K562 (cell line): Measurements from ENCODE around the gene CRYBG2. TPM values are rescaled to one million over a fixed set of nuclear protein-coding genes. Genes with fewer than 3 reads are reported as not detected.
A peak's percentile ranks its signal among the peaks of the same experiment; 100 is the strongest.

ENCODE experiments used
- ATAC-seq: fragments of 200-7000 bp; cut with Tn5 transposase; 3 replicates; pipeline ENCODE4 v1.9.1; 2020; ENCODE audit warnings: moderate library complexity
- BruUV-seq: library from RNA; stranded (reverse); fragments of 400-500 nt; replicated peaks from 2 replicates; lab custom pipeline; 2021; lab: Mats Ljungman, UMichigan
- CTCF ChIA-PET: fragments of 300-600 bp; formaldehyde crosslinking; extraction: SDS; loops from one replicate; lab custom pipeline; 2021; ENCODE audit warnings: low intra/inter-chr PET ratio; lab: Yijun Ruan, JAX
- POLR2A ChIA-PET: fragments of 300-600, 350-650 bp; sonication (Branson Sonifier 250); formaldehyde crosslinking; extraction: SDS; loops from one replicate; lab custom pipeline; 2021; ENCODE audit warnings: antibody characterized with exemption, inconsistent platforms; lab: Yijun Ruan, JAX
- DNase-seq, 4 experiments: peaks; one replicate each; pipeline versions ENCODE4 v3.0.0 to v3.0.0-alpha.2; 2011 to 2018; ENCODE audit warnings: low spot score in 3 of 4, mixed read lengths in 3 of 4; ENCODE audit errors: extremely low read depth in 1 of 4
- FAIRE-seq: peaks from 2 replicates; lab custom pipeline; 2011; peaks lifted over from hg19 to GRCh38; lab: Jason Lieb, UNC
- H2AFZ ChIP-seq: 2 replicates; pipeline ENCODE4 v1.6.0; 2011; ENCODE audit warnings: low read depth, low read length, control low read depth, inconsistent platforms
- H3K27ac ChIP-seq: fragments of 200-600 bp; 3 replicates; pipeline ENCODE4 v1.8.0; 2011; ENCODE audit warnings: low read depth, mild to moderate bottlenecking, control low read depth, inconsistent platforms, low read length, moderate library complexity, mixed read lengths; ENCODE audit errors: extremely low read depth
- H3K27me3 ChIP-seq, 2 experiments: fragments of 300-600 bp in 1 of 2; 2 replicates in 1 of 2; 3 replicates in 1 of 2; pipeline versions ENCODE4 v1.6.0 to v1.8.0; 2011; ENCODE audit warnings: inconsistent platforms in 2 of 2, low read length in 2 of 2, mild to moderate bottlenecking in 1 of 2, mixed read lengths in 1 of 2, moderate library complexity in 1 of 2; ENCODE audit not compliant: control insufficient read depth in 2 of 2, insufficient read depth in 2 of 2
- H3K36me3 ChIP-seq: fragments of 300-600 bp; 3 replicates; pipeline ENCODE4 v1.8.0; 2011; ENCODE audit warnings: mild to moderate bottlenecking, low read length, inconsistent platforms; ENCODE audit not compliant: control insufficient read depth, insufficient read depth
- H3K4me1 ChIP-seq, 2 experiments: fragments of 200-600 bp in 1 of 2; replicated peaks in 1 of 2; 2 replicates in 1 of 2; 3 replicates in 1 of 2; pipeline versions ENCODE4 v1.5.1 to v1.8.0; 2011; ENCODE audit warnings: inconsistent platforms in 2 of 2, low read length in 2 of 2, mild to moderate bottlenecking in 1 of 2, mixed read lengths in 1 of 2, moderate library complexity in 1 of 2; ENCODE audit not compliant: control insufficient read depth in 2 of 2, insufficient read depth in 2 of 2
- H3K4me2 ChIP-seq: 2 replicates; pipeline ENCODE4 v1.6.1; 2011; ENCODE audit warnings: low read length, control low read depth, inconsistent platforms, mixed read lengths; ENCODE audit not compliant: insufficient read depth
- H3K4me3 ChIP-seq: fragments of 200-600 bp; sonication (generic), shearing (Covaris generic); 2 replicates; pipeline ENCODE4 v1.5.1; 2016; ENCODE audit warnings: control low read depth, inconsistent platforms
- H3K79me2 ChIP-seq: fragments of 200-600 bp; 3 replicates; pipeline ENCODE4 v1.8.0; 2011; ENCODE audit warnings: low read length, inconsistent platforms; ENCODE audit not compliant: control insufficient read depth, insufficient read depth
- H3K9ac ChIP-seq, 2 experiments: 2 replicates each; pipeline versions ENCODE4 v1.6.0 to v1.6.1; 2011; ENCODE audit warnings: low read depth in 2 of 2, low read length in 2 of 2, control low read depth in 1 of 2, inconsistent platforms in 1 of 2, mild to moderate bottlenecking in 1 of 2, mixed read lengths in 1 of 2; ENCODE audit not compliant: insufficient read depth in 1 of 2
- H3K9me1 ChIP-seq: one replicate; pipeline ENCODE4 v1.6.0; 2011; ENCODE audit warnings: inconsistent platforms, mild to moderate bottlenecking, low read length, moderate library complexity; ENCODE audit not compliant: control insufficient read depth, insufficient read depth
- H3K9me3 ChIP-seq: replicated peaks from 2 replicates; pipeline ENCODE4 v1.5.1; 2011; ENCODE audit warnings: low read depth, low read length, inconsistent platforms; ENCODE audit not compliant: control insufficient read depth, insufficient read depth
- H4K20me1 ChIP-seq: replicated peaks from 2 replicates; pipeline ENCODE4 v1.6.1; 2011; ENCODE audit warnings: low read length, inconsistent platforms, mixed read lengths; ENCODE audit not compliant: control insufficient read depth, insufficient read depth
- EP400 ChIP-seq: fragments of 450-650 bp; IDR thresholded peaks from 2 replicates; pipeline ENCODE4 v1.6.1; 2017; ENCODE audit warnings: antibody characterized with exemption, mild to moderate bottlenecking, moderate library complexity
- ESRRB ChIP-seq: fragments of 250-450 bp; sonication (Bioruptor Pico); IDR thresholded peaks from 2 replicates; pipeline ENCODE4 v1.5.0; 2020; ENCODE audit warnings: mild to moderate bottlenecking, moderate library complexity, borderline replicate concordance
- PHF20 ChIP-seq: fragments of 450-650 bp; IDR thresholded peaks from 2 replicates; pipeline ENCODE4 v1.6.1; 2018; ENCODE audit not compliant: partially characterized antibody
- POU5F1 ChIP-seq: fragments of 150-350 bp; IDR thresholded peaks from 2 replicates; pipeline ENCODE4 v1.6.1; 2014; ENCODE audit warnings: borderline replicate concordance, low read length, low read depth, mild to moderate bottlenecking; ENCODE audit not compliant: partially characterized antibody
- PRDM10 ChIP-seq: fragments of 450-650 bp; IDR thresholded peaks from 2 replicates; pipeline ENCODE4 v1.6.1; 2018; ENCODE audit not compliant: partially characterized antibody
- SIN3B ChIP-seq: fragments of 450-650 bp; IDR thresholded peaks from 2 replicates; pipeline ENCODE4 v1.6.1; 2017; ENCODE audit warnings: low read depth, mild to moderate bottlenecking, moderate library complexity
- SMARCA4 ChIP-seq: fragments of 450-650 bp; IDR thresholded peaks from 2 replicates; pipeline ENCODE4 v1.6.1; 2016
- SNAPC5 ChIP-seq: fragments of 250-450 bp; sonication (Bioruptor Pico); IDR thresholded peaks from 2 replicates; pipeline ENCODE4 v1.8.0; 2021; ENCODE audit warnings: moderate library complexity, mild to moderate bottlenecking, inconsistent platforms
- SNIP1 ChIP-seq: fragments of 450-650 bp; IDR thresholded peaks from 2 replicates; pipeline ENCODE4 v1.7.1; 2017; ENCODE audit warnings: low read depth, mild to moderate bottlenecking
- ZNF57 ChIP-seq: fragments of 450-650 bp; formaldehyde crosslinking; IDR thresholded peaks from 2 replicates; pipeline ENCODE4 v1.4.0; 2020; ENCODE audit warnings: mild to moderate bottlenecking, moderate library complexity
- ZNF584 ChIP-seq: fragments of 200-800 bp; sonication (Bioruptor generic); IDR thresholded peaks from 2 replicates; pipeline ENCODE4 v1.6.1; 2016; ENCODE audit warnings: low read depth, mild to moderate bottlenecking, missing genetic modification characterization, missing compliant biosample characterization
- ZNF655 ChIP-seq: fragments of 250-450 bp; sonication (Bioruptor Pico); IDR thresholded peaks from 2 replicates; pipeline ENCODE4 v1.5.0; 2021
- ZNF75A ChIP-seq: fragments of 450-650 bp; formaldehyde crosslinking; IDR thresholded peaks from 2 replicates; pipeline ENCODE4 v1.4.0; 2020; ENCODE audit warnings: mild to moderate bottlenecking
- WGBS: fragments of 100-300 bp; shearing (Covaris generic); methylation state at CpG from one replicate; pipeline ENCODE4 v1.1.6; 2016; ENCODE audit warnings: low coverage, mixed read lengths; ENCODE audit not compliant: insufficient coverage; ENCODE audit errors: missing lambda C conversion rate; 5-methylcytosine and 5-hydroxymethylcytosine counted together
- in situ Hi-C: fragments of 300-500 bp; cut with MboI; formaldehyde crosslinking; loops from 4 replicates; pipeline ENCODE4 v1.15.0; 2018; ENCODE audit warnings: inconsistent platforms, mixed read lengths
- intact Hi-C: fragments of 100-400 bp; cut with micrococcal nuclease; formaldehyde crosslinking; loops from 2 replicates; pipeline ENCODE4 v1.14.2; 2022
- polyA plus RNA-seq, 8 experiments: library from polyadenylated mRNA; depleted of rRNA in 4 of 8; stranded (reverse) in 5 of 8; unstranded in 3 of 8; fragments of >200 nt; fragmentation: Nextera tagmentation in 2 of 8; fragmentation: Illumina TruSeq in 1 of 8; extraction: Ambion mirVana in 2 of 8; extraction: Trizol in 1 of 8; gene quantifications; 2 replicates each; pipeline versions ENCODE4 v1.2.1 to v1.2.3, GENCODE V29; 2011 to 2014; ENCODE audit warnings: inconsistent platforms in 1 of 8, missing spikeins in 1 of 8
- total RNA-seq, 7 experiments: library from RNA; depleted of rRNA in 6 of 7; stranded (reverse); fragments of >200 nt in 6 of 7; fragmentation: Illumina TruSeq in 2 of 7; extraction: Trizol in 2 of 7; gene quantifications; 2 replicates each; pipeline versions ENCODE4 v1.2.1 to v1.2.3, GENCODE V29; 2011 to 2021; ENCODE audit warnings: low replicate concordance in 1 of 7

Gene CRYBG2
- total and polyA plus RNA-seq, 9 of the 15 experiments (the other 6 are each of a cell fraction or from before 2014, with no cell fraction given), result 0.39 to 8.5 (median 3.7) TPM

GRCh38 chr1:26275580-26276431 lies 78.1 kb downstream of the CRYBG2 start (continued):
- 0 out of 2 replicates have a peak, but pooled peaks have one; percentile 30 for TF ChIP-seq ZNF584 (CRISPR knock-in tag)
- TF ChIP-seq ZNF57, result no peak
- no peak for TF ChIP-seq POU5F1
- TF ChIP-seq SMARCA4, result peak; percentile 79; the same call in 1 of the 2 replicates
- TF ChIP-seq SNIP1, result 0 out of 2 replicates have a peak, but pooled peaks have one; percentile 32
- 0 out of 2 replicates have a peak, but pooled peaks have one; percentile 9 for TF ChIP-seq ZNF75A (CRISPR knock-in tag)
- TF ChIP-seq EP400, result peak; percentile 80
- no peak for TF ChIP-seq SIN3B
- no peak for TF ChIP-seq PHF20
- TF ChIP-seq, all 486 proteins: peak for 107

- Histone ChIP-seq H3K4me3 (no peak overlapping the region), H3K27me3 (no peaks in the 10 kb centered on the region), H3K9me1 (peaks cover 5% of the 10 kb centered on the region), H3K4me1 (peaks cover 33 to 53% of the 10 kb centered on the region in 2 experiments), H3K4me2 (no peak overlapping the region), H3K27ac (peak overlapping the region; percentile 10; the same call in 1 of the 3 replicates), H3K9me3 (no peaks in the 10 kb centered on the region), H3K79me2 (peaks cover 6% of the 10 kb centered on the region; the same call in 2 of the 3 replicates), H2AFZ (no peak overlapping the region), H3K9ac (0 out of 4 replicates have a peak overlapping the region, but pooled peaks of 1 of the 2 experiments have one; percentile 15), H3K36me3 (peaks cover 89% of the 10 kb centered on the region), H4K20me1 (peaks cover 4% of the 10 kb centered on the region; the same call in 1 of the 2 replicates)
- ATAC-seq (no peak), DNase-seq (peak in 1 of 4 experiments; percentile 45), FAIRE-seq (no peak)
- CTCF ChIA-PET, result interaction anchor here (0.6 to 3.2 kb wide), 8 partner anchors 10 to 1405 kb away, joined by 3 to 31 read pairs (median 9); no protein-coding TSS in a partner anchor
- intact Hi-C loops (loop anchor here (1.0 kb wide), 3 partner anchors 46 to 116 kb away; partner anchors contain the start of gene CATSPER4), in situ Hi-C loops (loop anchor here (5.0 kb wide), 1 partner anchor 117 kb away; no protein-coding TSS in a partner anchor)
- 66% methylated on average over 9 of the region's 11 CpGs for WGBS
- POLR2A ChIA-PET, result interaction anchor here (0.6 to 1.3 kb wide), 11 partner anchors 10 to 649 kb away, joined by 3 to 6 read pairs (median 3); partner anchors contain the start of gene CEP85
- BruUV-seq, result no TSS peak
- TF ChIP-seq SNAPC5 (CRISPR knock-in tag), result no peak
- TF ChIP-seq ZNF655 (CRISPR knock-in tag), result no peak
- peak; percentile 28 for TF ChIP-seq PRDM10
- no peak for TF ChIP-seq ESRRB (CRISPR knock-in tag)
Observed at GRCh38 chr1:26274801-26275425, 79.0 kb downstream of the CRYBG2 start.
